HG03025 (cell line): ENCODE results near the gene C6.

Source experiments
- ATAC-seq: cut with Tn5 transposase; IDR thresholded peaks from one replicate; pipeline ENCODE4 v1.9.1; 2021; ENCODE audit warnings: mild to moderate bottlenecking, moderate library complexity; ENCODE audit not compliant: unreplicated experiment, low FRiP score

C6 gene

GRCh38 chr5:41143131-41143901 lies 70.0 kb downstream of the C6 start:
- no peak for ATAC-seq

GRCh38 chr5:41127967-41128690 lies 85.2 kb downstream of the C6 start:
- ATAC-seq: no peak

- no peak for ATAC-seq
These were observed 90.9 kb downstream of the C6 start for GRCh38 chr5:41122459-41122858.

- ATAC-seq: no peak
These were observed 92.7 kb downstream of the C6 start for GRCh38 chr5:41120600-41120999.

- ATAC-seq: no peak
These were observed 95.2 kb downstream of the C6 start for GRCh38 chr5:41118177-41118576.

- ATAC-seq: no peak
These were observed 98.1 kb downstream of the C6 start for GRCh38 chr5:41115281-41115680.

- ATAC-seq: no peak
These were observed 100.6 kb downstream of the C6 start for GRCh38 chr5:41112486-41113455.

- no peak for ATAC-seq
These were observed 104.1 kb downstream of the C6 start for GRCh38 chr5:41109186-41109585.

GRCh38 chr5:41102341-41102740 lies 111.0 kb downstream of the C6 start:
- ATAC-seq: no peak

GRCh38 chr5:41097642-41098041 lies 115.7 kb downstream of the C6 start:
- ATAC-seq: no peak

GRCh38 chr5:41095324-41096101 lies 117.8 kb downstream of the C6 start:
- no peak for ATAC-seq

GRCh38 chr5:41094871-41095270 lies 118.5 kb downstream of the C6 start:
- no peak for ATAC-seq

GRCh38 chr5:41093803-41094202 lies 119.5 kb downstream of the C6 start:
- no peak for ATAC-seq
